Stomach (tissue), 9 donors: ENCODE results near the gene NDOR1. TPM values are rescaled to one million over a fixed set of nuclear protein-coding genes. Genes with fewer than 3 reads are reported as not detected.
A peak's percentile ranks its signal among the peaks of the same experiment; 100 is the strongest.

Experiments
- DNase-seq, 2 donors: peaks; one replicate each; pipeline versions ENCODE4 v3.0.0 to v3.0.0-alpha.2; 2013 to 2019
- H3K27ac ChIP-seq, 5 donors: fragments of 200-600 bp in 4 of 5; sonication (generic) in 4 of 5; one replicate each; pipeline ENCODE4 v1.5.1; 2013 to 2019; ENCODE audit warnings: mild to moderate bottlenecking in 1 of 5, moderate library complexity in 1 of 5
- H3K27me3 ChIP-seq, 3 donors: fragments of 200-600 bp; sonication (generic); one replicate each; pipeline ENCODE4 v1.5.1; 2017 to 2019; ENCODE audit warnings: mixed run types in 1 of 3
- H3K36me3 ChIP-seq, 4 donors: fragments of 200-600 bp; sonication (generic); 1 replicate in 3 of 4; 2 replicates in 1 of 4; pipeline ENCODE4 v1.5.1; 2016 to 2019
- H3K4me1 ChIP-seq, 4 donors: fragments of 200-600 bp; sonication (generic); one replicate each; pipeline ENCODE4 v1.5.1; 2016 to 2019
- H3K4me3 ChIP-seq, 4 donors: fragments of 200-600 bp; sonication (generic) in 3 of 4; one replicate each; pipeline ENCODE4 v1.5.1; 2016 to 2019; ENCODE audit warnings: mild to moderate bottlenecking in 1 of 4
- H3K9me3 ChIP-seq, 4 donors: fragments of 200-600 bp; sonication (generic); one replicate each; pipeline ENCODE4 v1.5.1; 2016 to 2019
- EP300 ChIP-seq: sonication (generic); formaldehyde crosslinking; IDR thresholded peaks from one replicate; pipeline ENCODE4 v1.6.1; 2017; ENCODE audit warnings: antibody characterized with exemption
- POLR2A ChIP-seq, 4 donors: fragments of 450-650 bp; IDR thresholded peaks; one replicate each; pipeline ENCODE4 v1.6.1; 2016; ENCODE audit warnings: antibody characterized with exemption in 4 of 4, control low read depth in 2 of 4, mild to moderate bottlenecking in 1 of 4, moderate library complexity in 1 of 4
- POLR2AphosphoS5 ChIP-seq, 3 donors: sonication (generic); formaldehyde crosslinking; IDR thresholded peaks; one replicate each; pipeline ENCODE4 v1.6.1; 2016; ENCODE audit warnings: antibody characterized with exemption in 3 of 3
- WGBS, 5 donors: extraction: QIAGEN DNeasy Blood & Tissue Kit in 3 of 5; methylation state at CpG; one replicate each; pipeline versions ENCODE4 v1.1.5 to v1.1.7; 2013 to 2018; 5-methylcytosine and 5-hydroxymethylcytosine counted together
- intact Hi-C: fragments of 100-400 bp; cut with DNase I; formaldehyde crosslinking; loops from one replicate; pipeline ENCODE4 v1.15.1; 2023; ENCODE audit warnings: low total_unique reads
- polyA plus RNA-seq, 3 donors: library from polyadenylated mRNA; stranded (reverse); fragments of 200-250 nt; gene quantifications; one replicate each; pipeline ENCODE4 v1.2.3, GENCODE V29; 2013
- total RNA-seq, 5 donors: library from RNA; depleted of rRNA; stranded (reverse); fragments of >200 nt; gene quantifications; one replicate each; pipeline versions ENCODE4 v1.1.0 to v1.2.3, GENCODE V29; 2014 to 2016
- TF ChIP-seq, protein P1 (sequence below), 7 experiments: fragments of 450-650 bp in 4 of 7; fragments of 200-600 bp in 3 of 7; sonication (generic) in 3 of 7; IDR thresholded peaks; one replicate each; pipeline ENCODE4 v1.5.1; 2016 to 2019; ENCODE audit warnings: antibody characterized with exemption in 7 of 7, control low read depth in 2 of 7, mild to moderate bottlenecking in 1 of 7
- donor health status: healthy with polysubstance abuse.
- donor health status: Bipolar disorder and iron deficiency.
- donor health status: healthy.

NDOR1 gene
- total and polyA plus RNA-seq, 8 donors: 0.89 to 105 (median 7.9) TPM

GRCh38 chr9:137243626-137244485, 38.4 kb downstream of the NDOR1 start:
- TF ChIP-seq POLR2A (IDR thresholded peaks at IDR 0.05) (no peak), POLR2AphosphoS5 (IDR thresholded peaks at IDR 0.05) (peak in 2 of 3 donors; percentile 21 to 34)
- intact Hi-C loops: no loop called here
- no peaks in the 10 kb centered on the region for H3K9me3 ChIP-seq
- no peak for DNase-seq
- H3K4me1 ChIP-seq: peaks cover 28 to 44% (median 42%) of the 10 kb centered on the region in 4 donors
- no peak overlapping the region for H3K27ac ChIP-seq
- H3K4me3 ChIP-seq: peak overlapping the region in 1 of 4 donors; percentile 12
- H3K36me3 ChIP-seq: peaks cover 16 to 22% (median 21%) of the 10 kb centered on the region in 4 donors
- H3K27me3 ChIP-seq: no peaks in the 10 kb centered on the region
- WGBS, 5 donors: 58 to 66% (median 62%) methylated on average over 8 to 15 of the region's 15 CpGs

- Histone ChIP-seq H3K27me3 (no peaks in the 10 kb centered on the region), H3K4me1 (peaks cover 25 to 35% (median 33%) of the 10 kb centered on the region in 4 donors), H3K4me3 (no peak overlapping the region), H3K27ac (no peak overlapping the region), H3K36me3 (peaks cover 16 to 22% (median 21%) of the 10 kb centered on the region in 4 donors), H3K9me3 (no peaks in the 10 kb centered on the region)
- intact Hi-C loops: no loop called here
- TF ChIP-seq POLR2A (IDR thresholded peaks at IDR 0.05) (no peak), POLR2AphosphoS5 (IDR thresholded peaks at IDR 0.05) (no peak), EP300 (no peak)
- TF ChIP-seq, protein P1, sequence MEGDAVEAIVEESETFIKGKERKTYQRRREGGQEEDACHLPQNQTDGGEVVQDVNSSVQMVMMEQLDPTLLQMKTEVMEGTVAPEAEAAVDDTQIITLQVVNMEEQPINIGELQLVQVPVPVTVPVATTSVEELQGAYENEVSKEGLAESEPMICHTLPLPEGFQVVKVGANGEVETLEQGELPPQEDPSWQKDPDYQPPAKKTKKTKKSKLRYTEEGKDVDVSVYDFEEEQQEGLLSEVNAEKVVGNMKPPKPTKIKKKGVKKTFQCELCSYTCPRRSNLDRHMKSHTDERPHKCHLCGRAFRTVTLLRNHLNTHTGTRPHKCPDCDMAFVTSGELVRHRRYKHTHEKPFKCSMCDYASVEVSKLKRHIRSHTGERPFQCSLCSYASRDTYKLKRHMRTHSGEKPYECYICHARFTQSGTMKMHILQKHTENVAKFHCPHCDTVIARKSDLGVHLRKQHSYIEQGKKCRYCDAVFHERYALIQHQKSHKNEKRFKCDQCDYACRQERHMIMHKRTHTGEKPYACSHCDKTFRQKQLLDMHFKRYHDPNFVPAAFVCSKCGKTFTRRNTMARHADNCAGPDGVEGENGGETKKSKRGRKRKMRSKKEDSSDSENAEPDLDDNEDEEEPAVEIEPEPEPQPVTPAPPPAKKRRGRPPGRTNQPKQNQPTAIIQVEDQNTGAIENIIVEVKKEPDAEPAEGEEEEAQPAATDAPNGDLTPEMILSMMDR (IDR thresholded peaks at IDR 0.05): no peak
- 57 to 71% (median 66%) methylated on average over 21 to 36 of the region's 36 CpGs for WGBS, 5 donors
- peak in 1 of 2 donors; percentile 42 for DNase-seq
These were observed 39.3 kb downstream of the NDOR1 start for GRCh38 chr9:137244486-137245449.

DNA sequence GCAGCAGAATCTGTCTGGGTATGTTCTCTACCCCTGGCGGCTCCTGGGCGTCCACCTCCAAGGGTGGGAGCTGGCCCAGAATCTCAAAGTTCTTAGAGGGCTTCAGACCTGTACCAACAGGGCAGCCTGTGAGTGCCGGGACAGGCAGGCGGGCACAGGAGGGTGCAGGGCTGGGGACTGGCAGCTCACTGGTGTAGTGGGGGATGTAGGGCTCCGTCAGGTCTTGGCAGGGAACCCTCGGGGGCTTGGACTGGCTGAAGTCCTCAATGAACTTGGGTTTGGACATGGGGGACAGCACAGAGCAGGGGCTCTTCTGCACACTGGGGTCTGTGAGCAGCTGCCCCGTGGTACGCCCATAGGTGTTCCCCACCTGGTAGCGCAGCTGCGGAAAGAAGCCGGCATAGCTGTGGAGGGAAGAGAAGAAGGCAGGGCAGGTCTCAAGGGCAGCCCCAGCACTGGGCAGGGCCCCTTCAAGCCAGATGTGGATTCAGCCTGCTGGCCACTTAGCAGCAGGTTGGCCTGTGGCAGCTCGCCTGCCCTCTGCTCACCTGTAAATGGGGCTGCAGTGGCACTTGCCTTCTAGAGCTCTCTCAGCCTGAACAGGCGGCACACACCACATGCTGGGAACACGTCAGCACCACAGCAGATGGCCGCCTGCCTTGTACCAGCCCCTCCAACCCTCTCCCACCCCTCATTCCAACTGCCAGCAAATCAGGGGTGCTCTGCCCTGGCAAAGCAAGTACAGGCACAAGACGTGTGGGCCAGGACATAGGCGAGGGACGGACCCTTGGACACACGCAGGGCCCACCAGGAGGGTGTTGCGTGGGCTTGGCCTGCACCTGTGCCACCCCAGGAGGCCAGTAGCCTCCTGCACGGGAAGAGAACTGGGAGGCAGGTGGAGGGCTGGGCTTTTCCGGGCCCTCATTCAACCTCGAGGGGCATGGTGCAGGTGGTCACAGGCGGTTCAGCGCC, 40.2 kb downstream of the NDOR1 start:
- intact Hi-C loops: no loop called here
- Histone ChIP-seq H3K4me1 (peaks cover 20 to 28% (median 27%) of the 10 kb centered on the region in 4 donors), H3K9me3 (no peaks in the 10 kb centered on the region), H3K4me3 (no peak overlapping the region), H3K27ac (no peak overlapping the region), H3K36me3 (peaks cover 16 to 22% (median 21%) of the 10 kb centered on the region in 4 donors), H3K27me3 (no peaks in the 10 kb centered on the region)
- WGBS, 5 donors: 85 to 92% (median 89%) methylated on average over 20 to 25 of the region's 25 CpGs
- no peak for TF ChIP-seq POLR2A (IDR thresholded peaks at IDR 0.05)
- TF ChIP-seq POLR2AphosphoS5 (IDR thresholded peaks at IDR 0.05): no peak
- TF ChIP-seq EP300: no peak
- TF ChIP-seq, protein P1 (IDR thresholded peaks at IDR 0.05): no peak
- no peak for DNase-seq

DNA sequence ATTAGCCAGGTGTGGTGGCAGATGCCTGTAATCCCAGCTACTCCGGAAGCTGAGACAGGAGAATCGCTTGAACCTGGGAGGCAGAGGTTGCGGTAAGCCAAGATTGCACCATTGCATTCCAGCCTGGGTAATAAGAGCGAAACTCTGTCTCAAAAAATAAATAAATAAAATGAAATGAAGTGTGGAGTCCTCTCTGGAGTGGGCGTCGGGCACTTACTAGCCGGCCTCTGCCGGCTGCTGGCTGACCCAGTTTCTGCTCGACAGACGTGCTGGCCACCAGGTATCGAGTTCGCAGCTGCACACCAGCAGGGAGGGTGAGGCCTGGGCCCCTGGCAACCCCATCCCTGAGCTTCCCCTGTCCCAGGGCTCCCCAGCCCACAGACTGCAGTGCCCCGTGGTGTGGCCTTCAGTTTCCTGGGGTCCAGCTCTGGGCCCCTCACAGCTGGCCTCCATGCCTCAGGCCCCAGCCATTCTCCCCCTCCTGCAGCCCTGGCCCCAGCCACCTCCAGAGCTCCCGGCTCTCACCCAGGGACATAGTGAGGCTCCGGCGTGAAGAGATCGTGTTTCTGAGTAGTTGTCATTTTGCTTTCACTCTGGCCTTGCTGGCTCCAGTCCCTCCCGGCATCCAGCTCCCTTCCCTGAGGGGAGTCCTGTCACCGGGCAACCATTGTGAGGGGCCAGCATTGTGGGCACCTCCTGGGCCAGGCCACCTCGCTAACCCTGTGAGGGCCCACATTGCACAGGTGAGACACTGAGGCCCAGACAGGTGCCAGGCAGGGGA, 41.8 kb downstream of the NDOR1 start:
- H3K4me1 ChIP-seq: peaks cover 15 to 25% (median 20%) of the 10 kb centered on the region in 4 donors
- H3K27ac ChIP-seq: no peak overlapping the region
- H3K4me3 ChIP-seq: no peak overlapping the region
- H3K36me3 ChIP-seq: peaks cover 14 to 17% (median 16%) of the 10 kb centered on the region in 4 donors
- 74 to 86% (median 81%) methylated on average over 18 to 20 of the region's 20 CpGs for WGBS, 5 donors
- H3K27me3 ChIP-seq: no peaks in the 10 kb centered on the region
- DNase-seq: no peak
- H3K9me3 ChIP-seq: no peaks in the 10 kb centered on the region
- TF ChIP-seq EP300 (no peak), POLR2A (IDR thresholded peaks at IDR 0.05) (no peak), POLR2AphosphoS5 (IDR thresholded peaks at IDR 0.05) (no peak)
- TF ChIP-seq, protein P1 (IDR thresholded peaks at IDR 0.05): no peak
- intact Hi-C loops: no loop called here
